Measurements from ENCODE around the gene CDH13. TPM values are rescaled to one million over a fixed set of nuclear protein-coding genes. Genes with fewer than 3 reads are reported as not detected.

CDH13 gene
- total RNA-seq, 1 donor: 102 TPM

DNA sequence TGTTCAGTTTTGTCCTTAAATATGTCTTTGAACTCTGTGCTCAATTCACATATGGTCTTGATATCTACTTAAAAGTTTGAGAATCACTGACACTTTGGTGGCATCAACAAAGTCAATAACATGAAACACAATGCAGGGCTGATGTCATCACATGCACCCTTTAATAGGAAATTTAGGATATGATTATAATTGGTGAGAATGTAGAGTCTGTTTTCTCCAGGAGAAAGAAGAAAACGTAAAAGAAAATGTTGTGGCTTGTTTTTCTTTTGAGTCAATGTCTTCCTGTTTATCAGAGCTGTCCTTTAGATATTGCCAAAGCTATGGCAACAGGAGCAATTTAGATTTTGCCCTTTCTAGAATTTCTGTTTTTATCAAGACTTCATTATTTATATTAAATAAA is 396.9 kb downstream of the CDH13 start:
- no peak for DNase-seq (ENCODE audit: insufficient read length, low spot score, missing footprints)
- Histone ChIP-seq H3K9me3 (ENCODE audit: low read depth, low read length) (no peaks in the 10 kb centered on the region), H3K36me3 (ENCODE audit: insufficient read depth, low read length) (no peaks in the 10 kb centered on the region), H4K20me1 (ENCODE audit: insufficient read depth, low read length) (no peaks in the 10 kb centered on the region), H3K27me3 (ENCODE audit: insufficient read depth, low read length) (no peaks in the 10 kb centered on the region), H3K27ac (ENCODE audit: low read depth, low read length) (no peak overlapping the region), H3K4me2 (ENCODE audit: insufficient read depth, low read length) (no peak overlapping the region), H3K4me3 (ENCODE audit: insufficient read depth, low read length) (no peak overlapping the region), H3K4me1 (ENCODE audit: insufficient read depth, low read length) (no peaks in the 10 kb centered on the region), H2AFZ (ENCODE audit: low read length) (no peak overlapping the region), H3K79me2 (ENCODE audit: insufficient read depth, low read length) (no peaks in the 10 kb centered on the region)
- TF ChIP-seq, protein P1, sequence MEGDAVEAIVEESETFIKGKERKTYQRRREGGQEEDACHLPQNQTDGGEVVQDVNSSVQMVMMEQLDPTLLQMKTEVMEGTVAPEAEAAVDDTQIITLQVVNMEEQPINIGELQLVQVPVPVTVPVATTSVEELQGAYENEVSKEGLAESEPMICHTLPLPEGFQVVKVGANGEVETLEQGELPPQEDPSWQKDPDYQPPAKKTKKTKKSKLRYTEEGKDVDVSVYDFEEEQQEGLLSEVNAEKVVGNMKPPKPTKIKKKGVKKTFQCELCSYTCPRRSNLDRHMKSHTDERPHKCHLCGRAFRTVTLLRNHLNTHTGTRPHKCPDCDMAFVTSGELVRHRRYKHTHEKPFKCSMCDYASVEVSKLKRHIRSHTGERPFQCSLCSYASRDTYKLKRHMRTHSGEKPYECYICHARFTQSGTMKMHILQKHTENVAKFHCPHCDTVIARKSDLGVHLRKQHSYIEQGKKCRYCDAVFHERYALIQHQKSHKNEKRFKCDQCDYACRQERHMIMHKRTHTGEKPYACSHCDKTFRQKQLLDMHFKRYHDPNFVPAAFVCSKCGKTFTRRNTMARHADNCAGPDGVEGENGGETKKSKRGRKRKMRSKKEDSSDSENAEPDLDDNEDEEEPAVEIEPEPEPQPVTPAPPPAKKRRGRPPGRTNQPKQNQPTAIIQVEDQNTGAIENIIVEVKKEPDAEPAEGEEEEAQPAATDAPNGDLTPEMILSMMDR (IDR thresholded peaks at IDR 0.05; ENCODE audit: extremely low read depth, low read depth, low read length): no peak

DNA sequence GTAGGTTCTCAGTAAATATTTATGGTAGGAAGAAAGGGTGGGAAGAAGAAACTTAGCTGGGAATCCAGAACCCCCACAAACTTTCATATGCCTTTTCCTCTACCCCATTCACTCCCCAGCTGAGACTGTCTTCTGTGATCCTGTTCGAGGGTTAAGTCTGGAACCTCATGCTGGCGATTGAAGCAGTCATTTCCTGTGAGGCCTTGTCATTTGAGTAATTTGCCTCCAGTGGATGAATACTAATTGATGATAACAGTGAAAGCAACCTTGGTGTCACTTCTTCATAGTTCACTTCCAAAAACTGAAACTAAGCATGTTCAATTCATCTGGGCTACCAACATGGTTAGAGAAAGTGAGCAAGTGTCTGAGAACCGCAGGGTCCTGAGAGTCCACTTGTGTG is 401.2 kb downstream of the CDH13 start:
- no peak overlapping the region for H3K27ac ChIP-seq (ENCODE audit: low read depth, low read length)
- no peaks in the 10 kb centered on the region for H3K9me3 ChIP-seq (ENCODE audit: low read depth, low read length)
- no peak overlapping the region for H2AFZ ChIP-seq (ENCODE audit: low read length)
- no peaks in the 10 kb centered on the region for H4K20me1 ChIP-seq (ENCODE audit: insufficient read depth, low read length)
- no peak overlapping the region for H3K4me3 ChIP-seq (ENCODE audit: insufficient read depth, low read length)
- no peaks in the 10 kb centered on the region for H3K4me1 ChIP-seq (ENCODE audit: insufficient read depth, low read length)
- H3K36me3 ChIP-seq (ENCODE audit: insufficient read depth, low read length): no peaks in the 10 kb centered on the region
- no peaks in the 10 kb centered on the region for H3K79me2 ChIP-seq (ENCODE audit: insufficient read depth, low read length)
- TF ChIP-seq, protein P1 (IDR thresholded peaks at IDR 0.05; ENCODE audit: extremely low read depth, low read depth, low read length): no peak
- DNase-seq (ENCODE audit: insufficient read length, low spot score, missing footprints): no peak
- no peaks in the 10 kb centered on the region for H3K27me3 ChIP-seq (ENCODE audit: insufficient read depth, low read length)
- no peak overlapping the region for H3K4me2 ChIP-seq (ENCODE audit: insufficient read depth, low read length)

DNA sequence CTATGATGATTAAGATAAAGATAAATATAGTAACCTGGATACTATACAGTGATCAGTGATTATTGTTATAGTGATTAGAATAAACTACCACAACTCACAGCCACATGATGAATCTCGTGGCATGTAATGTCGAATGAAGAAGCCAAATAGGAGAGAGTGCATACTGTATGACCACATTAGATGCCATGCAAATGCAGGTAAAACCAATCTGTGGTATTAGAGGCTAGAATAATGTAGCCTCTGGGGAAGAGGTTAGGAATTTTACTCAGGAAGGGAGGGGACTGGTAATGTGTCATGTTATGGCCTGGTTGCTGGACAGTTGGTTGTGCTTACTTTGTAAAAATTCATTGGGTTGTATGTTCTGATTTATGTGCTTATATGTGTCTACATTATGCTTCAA is 402.7 kb downstream of the CDH13 start:
- no peak for DNase-seq (ENCODE audit: insufficient read length, low spot score, missing footprints)
- Histone ChIP-seq H2AFZ (ENCODE audit: low read length) (no peak overlapping the region), H3K4me2 (ENCODE audit: insufficient read depth, low read length) (no peak overlapping the region), H3K27me3 (ENCODE audit: insufficient read depth, low read length) (no peaks in the 10 kb centered on the region), H3K27ac (ENCODE audit: low read depth, low read length) (no peak overlapping the region), H3K36me3 (ENCODE audit: insufficient read depth, low read length) (no peaks in the 10 kb centered on the region), H3K9me3 (ENCODE audit: low read depth, low read length) (no peaks in the 10 kb centered on the region), H3K4me1 (ENCODE audit: insufficient read depth, low read length) (no peaks in the 10 kb centered on the region), H3K79me2 (ENCODE audit: insufficient read depth, low read length) (no peaks in the 10 kb centered on the region), H4K20me1 (ENCODE audit: insufficient read depth, low read length) (no peaks in the 10 kb centered on the region), H3K4me3 (ENCODE audit: insufficient read depth, low read length) (no peak overlapping the region)
- TF ChIP-seq, protein P1 (IDR thresholded peaks at IDR 0.05; ENCODE audit: extremely low read depth, low read depth, low read length): no peak

DNA sequence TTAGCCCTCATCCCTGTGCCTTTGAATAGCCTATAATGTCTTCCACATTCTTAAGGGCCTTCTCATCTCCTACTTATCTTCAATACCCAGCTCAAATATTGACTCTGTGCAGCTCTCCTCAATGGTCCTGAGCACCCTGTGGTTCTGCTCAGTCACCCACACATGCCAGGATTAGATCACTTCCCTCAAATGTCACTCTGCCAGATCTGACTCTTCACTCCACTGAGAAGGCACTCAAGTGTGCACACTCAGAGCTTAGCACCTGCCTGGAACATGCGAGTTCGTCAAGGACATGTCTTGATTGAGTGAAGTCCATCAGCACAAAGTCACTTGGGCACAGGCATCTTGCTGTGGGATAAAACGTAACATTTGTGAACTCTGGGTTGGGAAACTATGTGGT is 404.8 kb downstream of the CDH13 start:
- H2AFZ ChIP-seq (ENCODE audit: low read length): no peak overlapping the region
- H3K27ac ChIP-seq (ENCODE audit: low read depth, low read length): no peak overlapping the region
- H4K20me1 ChIP-seq (ENCODE audit: insufficient read depth, low read length): no peaks in the 10 kb centered on the region
- no peak for DNase-seq (ENCODE audit: insufficient read length, low spot score, missing footprints)
- H3K4me2 ChIP-seq (ENCODE audit: insufficient read depth, low read length): no peak overlapping the region
- H3K27me3 ChIP-seq (ENCODE audit: insufficient read depth, low read length): no peaks in the 10 kb centered on the region
- no peaks in the 10 kb centered on the region for H3K9me3 ChIP-seq (ENCODE audit: low read depth, low read length)
- no peaks in the 10 kb centered on the region for H3K4me1 ChIP-seq (ENCODE audit: insufficient read depth, low read length)
- H3K79me2 ChIP-seq (ENCODE audit: insufficient read depth, low read length): no peaks in the 10 kb centered on the region
- TF ChIP-seq, protein P1 (IDR thresholded peaks at IDR 0.05; ENCODE audit: extremely low read depth, low read depth, low read length): no peak
- no peak overlapping the region for H3K4me3 ChIP-seq (ENCODE audit: insufficient read depth, low read length)
- H3K36me3 ChIP-seq (ENCODE audit: insufficient read depth, low read length): no peaks in the 10 kb centered on the region
